ENCODE results near the gene FHL1. TPM values are rescaled to one million over a fixed set of nuclear protein-coding genes. Genes with fewer than 3 reads are reported as not detected.

The FHL1 gene
- polyA plus RNA-seq, 3 donors = 0.75 to 4.0 (median 0.98) TPM

DNA sequence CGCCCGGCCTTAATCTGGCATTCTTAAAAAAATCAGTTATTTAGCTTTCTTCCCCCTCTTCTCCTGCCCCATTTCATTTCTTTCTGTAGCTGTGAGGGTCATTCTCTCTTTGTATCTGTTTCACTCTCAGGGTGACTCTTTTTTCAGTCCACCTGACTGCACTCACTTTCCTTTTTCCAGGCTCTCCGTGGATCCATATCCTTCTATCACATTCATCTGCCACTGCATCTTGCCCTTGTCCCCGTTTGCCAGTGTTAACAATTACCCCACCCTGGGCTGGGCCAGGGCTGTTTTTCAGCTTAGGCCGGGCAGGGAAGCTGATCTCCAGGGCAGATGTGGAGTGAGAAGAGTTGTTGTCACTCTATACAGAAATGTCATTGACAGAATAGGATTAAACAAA, 7.7 kb downstream of the FHL1 start:
- Mint-ChIP-seq H3K36me3 (no peaks in the 10 kb centered on the region), H3K4me3 (no peak overlapping the region), H3K27ac (no peak overlapping the region), H3K27me3 (ENCODE audit: low read depth in 3 of 3) (peaks cover 0 to 14% (median 2%) of the 10 kb centered on the region in 3 donors), H3K9me3 (no peaks in the 10 kb centered on the region), H3K4me1 (peaks cover 5% of the 10 kb centered on the region)
- Histone ChIP-seq H4K20me1 (ENCODE audit: insufficient read depth, low read length) (no peaks in the 10 kb centered on the region), H3K36me3 (replicated peaks in 1 of 2; ENCODE audit: control insufficient read depth in 1 of 2, insufficient read depth in 2 of 2, low read length in 2 of 2) (no peaks in the 10 kb centered on the region), H3K79me2 (ENCODE audit: insufficient read depth, low read length) (no peaks in the 10 kb centered on the region), H3K27ac (ENCODE audit: low read depth in 1 of 2, low read length in 2 of 2) (no peak overlapping the region), H3K9ac (ENCODE audit: insufficient read depth, low read length, poor library complexity, severe bottlenecking) (no peak overlapping the region), H3K4me2 (replicated peaks; ENCODE audit: extremely low read depth, low read length, poor library complexity, severe bottlenecking) (no peak overlapping the region), H2AFZ (ENCODE audit: insufficient read depth, low read depth, low read length, poor library complexity, severe bottlenecking) (no peak overlapping the region), H3K27me3 (ENCODE audit: control insufficient read depth in 2 of 2, insufficient read depth in 2 of 2, low read length in 2 of 2) (peaks cover 0 to 3% of the 10 kb centered on the region in 2 donors), H3K9me3 (replicated peaks in 1 of 2; ENCODE audit: control insufficient read depth in 1 of 2, insufficient read depth in 1 of 2, low read length in 2 of 2) (no peaks in the 10 kb centered on the region), H3K4me3 (replicated peaks in 1 of 3; ENCODE audit: low read depth in 2 of 3, low read length in 3 of 3) (no peak overlapping the region), H3K4me1 (ENCODE audit: control insufficient read depth in 1 of 2, insufficient read depth in 2 of 2, low read length in 2 of 2) (peaks cover 5 to 12% of the 10 kb centered on the region in 2 donors)
- DNase-seq = no peak
- WGBS (ENCODE audit: insufficient coverage) = 100% methylated on average over 1 of the region's 5 CpGs
- intact Hi-C loops (cut with micrococcal nuclease) = no loop called here
- TF ChIP-seq, protein P1, sequence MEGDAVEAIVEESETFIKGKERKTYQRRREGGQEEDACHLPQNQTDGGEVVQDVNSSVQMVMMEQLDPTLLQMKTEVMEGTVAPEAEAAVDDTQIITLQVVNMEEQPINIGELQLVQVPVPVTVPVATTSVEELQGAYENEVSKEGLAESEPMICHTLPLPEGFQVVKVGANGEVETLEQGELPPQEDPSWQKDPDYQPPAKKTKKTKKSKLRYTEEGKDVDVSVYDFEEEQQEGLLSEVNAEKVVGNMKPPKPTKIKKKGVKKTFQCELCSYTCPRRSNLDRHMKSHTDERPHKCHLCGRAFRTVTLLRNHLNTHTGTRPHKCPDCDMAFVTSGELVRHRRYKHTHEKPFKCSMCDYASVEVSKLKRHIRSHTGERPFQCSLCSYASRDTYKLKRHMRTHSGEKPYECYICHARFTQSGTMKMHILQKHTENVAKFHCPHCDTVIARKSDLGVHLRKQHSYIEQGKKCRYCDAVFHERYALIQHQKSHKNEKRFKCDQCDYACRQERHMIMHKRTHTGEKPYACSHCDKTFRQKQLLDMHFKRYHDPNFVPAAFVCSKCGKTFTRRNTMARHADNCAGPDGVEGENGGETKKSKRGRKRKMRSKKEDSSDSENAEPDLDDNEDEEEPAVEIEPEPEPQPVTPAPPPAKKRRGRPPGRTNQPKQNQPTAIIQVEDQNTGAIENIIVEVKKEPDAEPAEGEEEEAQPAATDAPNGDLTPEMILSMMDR (IDR thresholded peaks at IDR 0.05) = no peak

DNA sequence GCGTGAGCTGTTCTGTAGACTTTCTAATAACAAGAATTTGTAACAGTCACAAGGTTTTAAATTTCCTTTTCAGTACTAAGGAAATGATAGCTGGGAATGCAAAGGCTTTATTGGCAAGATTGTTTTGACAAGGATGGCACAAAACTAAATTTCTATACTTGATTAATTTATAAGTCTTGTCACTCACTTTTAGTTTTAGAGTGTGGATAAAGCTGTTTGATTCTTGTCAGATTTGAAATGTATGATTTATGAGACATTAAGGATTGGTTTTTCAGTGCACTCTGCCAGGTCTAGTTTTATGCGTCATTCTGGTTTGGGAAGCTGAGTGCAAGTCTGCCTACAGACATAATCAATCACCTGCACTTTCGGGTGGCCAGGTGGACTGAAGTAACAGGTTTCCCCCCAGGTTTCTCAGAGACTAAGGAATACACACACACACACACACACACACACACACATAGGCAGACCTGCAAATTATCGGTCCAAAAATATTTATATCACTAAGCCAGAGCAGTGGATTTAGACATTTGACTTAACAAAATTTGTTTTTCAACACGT, 9.3 kb downstream of the FHL1 start:
- Mint-ChIP-seq H3K27ac (no peak overlapping the region), H3K9me3 (peaks cover 0 to 1% (median 0%) of the 10 kb centered on the region in 7 donors)

More for the DNA sequence above, 9.3 kb downstream of the FHL1 start:
- TF ChIP-seq, protein P1 (IDR thresholded peaks at IDR 0.05) = no peak
- H3K4me1 ChIP-seq (ENCODE audit: control insufficient read depth in 1 of 2, insufficient read depth in 2 of 2, low read length in 2 of 2) = peaks cover 5 to 12% of the 10 kb centered on the region in 2 donors
- DNase-seq = no peak
- H3K9ac ChIP-seq (ENCODE audit: insufficient read depth, low read length, poor library complexity, severe bottlenecking) = no peak overlapping the region
- H2AFZ ChIP-seq (ENCODE audit: insufficient read depth, low read depth, low read length, poor library complexity, severe bottlenecking) = no peak overlapping the region
- peaks cover 5% of the 10 kb centered on the region for H3K4me1 Mint-ChIP-seq
- no peaks in the 10 kb centered on the region for H4K20me1 ChIP-seq (ENCODE audit: insufficient read depth, low read length)
- no peaks in the 10 kb centered on the region for H3K9me3 ChIP-seq (replicated peaks in 1 of 2; ENCODE audit: control insufficient read depth in 1 of 2, insufficient read depth in 1 of 2, low read length in 2 of 2)
- H3K27me3 Mint-ChIP-seq (ENCODE audit: low read depth in 3 of 3) = peaks cover 0 to 14% (median 0%) of the 10 kb centered on the region in 3 donors
- no peaks in the 10 kb centered on the region for H3K36me3 ChIP-seq (replicated peaks in 1 of 2; ENCODE audit: control insufficient read depth in 1 of 2, insufficient read depth in 2 of 2, low read length in 2 of 2)
- H3K27me3 ChIP-seq (ENCODE audit: control insufficient read depth in 2 of 2, insufficient read depth in 2 of 2, low read length in 2 of 2) = peaks cover 0 to 3% of the 10 kb centered on the region in 2 donors
- no peak overlapping the region for H3K4me2 ChIP-seq (replicated peaks; ENCODE audit: extremely low read depth, low read length, poor library complexity, severe bottlenecking)
- H3K79me2 ChIP-seq (ENCODE audit: insufficient read depth, low read length) = no peaks in the 10 kb centered on the region
- no CpG with 5 or more reads among the region's 5 CpGs for WGBS (ENCODE audit: insufficient coverage)
- no peak overlapping the region for H3K4me3 Mint-ChIP-seq
- intact Hi-C loops (cut with micrococcal nuclease) = no loop called here
- no peak overlapping the region for H3K4me3 ChIP-seq (replicated peaks in 1 of 3; ENCODE audit: low read depth in 2 of 3, low read length in 3 of 3)
- no peaks in the 10 kb centered on the region for H3K36me3 Mint-ChIP-seq
- H3K27ac ChIP-seq (ENCODE audit: low read depth in 1 of 2, low read length in 2 of 2) = no peak overlapping the region

All from CD14-positive monocyte (primary cell).